RWPE1 (cell line): ENCODE results near the gene TUSC1.
"Not testable (repeated sequence)": the region's sequence is repeated elsewhere in the genome, so short reads cannot be mapped to it uniquely, and the experiment has no call there.

Source experiments
- CTCF ChIA-PET: fragments of 350-600 bp; sonication (Branson Sonifier 250); formaldehyde crosslinking; extraction: SDS; loops from one replicate; lab custom pipeline; 2021; lab: Yijun Ruan, JAX
- POLR2A ChIA-PET: fragments of 400-600 bp; formaldehyde crosslinking; extraction: SDS; loops from one replicate; lab custom pipeline; 2020; ENCODE audit warnings: antibody characterized with exemption; ENCODE audit not compliant: low non-redundant PET; lab: Yijun Ruan, JAX
- DNase-seq: peaks from one replicate; pipeline ENCODE4 v3.0.0; 2012; ENCODE audit warnings: low spot score
- H3K27ac ChIP-seq: fragments of 450-650 bp; 2 replicates; pipeline ENCODE4 v1.5.1; 2017
- CTCF ChIP-seq: fragments of 450-650 bp; conservative IDR thresholded peaks from 2 replicates; pipeline ENCODE4 v1.5.1; 2017; ENCODE audit warnings: low read depth, mild to moderate bottlenecking

TUSC1 gene

GRCh38 chr9:25703701-25704357, 25.6 kb upstream of the TUSC1 start:
- H3K27ac ChIP-seq = no peak overlapping the region
- no peak for TF ChIP-seq CTCF
- ChIA-PET POLR2A (no interaction called here), CTCF (no interaction called here)
- no peak for DNase-seq

- ChIA-PET POLR2A (no interaction called here), CTCF (interaction anchor here (0.7 kb wide), 1 partner anchor 17 kb away, joined by 3 read pairs; no protein-coding TSS in a partner anchor)
- TF ChIP-seq CTCF = no peak
- no peak for DNase-seq
- no peak overlapping the region for H3K27ac ChIP-seq
Observed at GRCh38 chr9:25702536-25702935, 24.3 kb upstream of the TUSC1 start.

GRCh38 chr9:25700899-25701298, 22.7 kb upstream of the TUSC1 start:
- DNase-seq, CTCF ChIA-PET, POLR2A ChIA-PET, H3K27ac ChIP-seq: not testable (repeated sequence)

GRCh38 chr9:25700430-25700829, 22.2 kb upstream of the TUSC1 start:
- DNase-seq = no peak
- ChIA-PET CTCF (no interaction called here), POLR2A (no interaction called here)
- H3K27ac ChIP-seq = no peak overlapping the region
- no peak for TF ChIP-seq CTCF

- H3K27ac ChIP-seq = no peak overlapping the region
- CTCF ChIA-PET = no interaction called here
- POLR2A ChIA-PET = no interaction called here
- no peak for TF ChIP-seq CTCF
- DNase-seq = no peak
Observed at GRCh38 chr9:25691786-25692185, 13.5 kb upstream of the TUSC1 start.

GRCh38 chr9:25684321-25684720, 6.1 kb upstream of the TUSC1 start:
- no peak overlapping the region for H3K27ac ChIP-seq
- DNase-seq = no peak
- POLR2A ChIA-PET = no interaction called here
- CTCF ChIA-PET = no interaction called here
- TF ChIP-seq CTCF = no peak

- ChIA-PET CTCF (no interaction called here), POLR2A (no interaction called here)
- TF ChIP-seq CTCF = no peak
- H3K27ac ChIP-seq = no peak overlapping the region
- DNase-seq = no peak
Observed at GRCh38 chr9:25681266-25681665, 3.0 kb upstream of the TUSC1 start.
